Hepatocyte (in vitro differentiated cells): ENCODE results near the gene WDTC1.

ENCODE experiments used
- EZH2 ChIP-seq: fragments of 200-600 bp; sonication (generic); IDR thresholded peaks from 2 replicates; pipeline ENCODE4 v1.6.1; 2016; ENCODE audit warnings: antibody characterized with exemption, mild to moderate bottlenecking, borderline replicate concordance
- EZH2phosphoT487 ChIP-seq: fragments of 200-600 bp; sonication (generic); IDR thresholded peaks from one replicate; pipeline ENCODE4 v1.6.1; 2018; ENCODE audit warnings: antibody characterized with exemption, mild to moderate bottlenecking, low read depth, moderate library complexity; ENCODE audit not compliant: unreplicated experiment, severe bottlenecking
- TF ChIP-seq, protein P1 (sequence below): fragments of 200-600 bp; sonication (generic); IDR thresholded peaks from 2 replicates; pipeline ENCODE4 v1.5.1; 2016; ENCODE audit warnings: antibody characterized with exemption, mild to moderate bottlenecking; ENCODE audit not compliant: poor library complexity

DNA sequence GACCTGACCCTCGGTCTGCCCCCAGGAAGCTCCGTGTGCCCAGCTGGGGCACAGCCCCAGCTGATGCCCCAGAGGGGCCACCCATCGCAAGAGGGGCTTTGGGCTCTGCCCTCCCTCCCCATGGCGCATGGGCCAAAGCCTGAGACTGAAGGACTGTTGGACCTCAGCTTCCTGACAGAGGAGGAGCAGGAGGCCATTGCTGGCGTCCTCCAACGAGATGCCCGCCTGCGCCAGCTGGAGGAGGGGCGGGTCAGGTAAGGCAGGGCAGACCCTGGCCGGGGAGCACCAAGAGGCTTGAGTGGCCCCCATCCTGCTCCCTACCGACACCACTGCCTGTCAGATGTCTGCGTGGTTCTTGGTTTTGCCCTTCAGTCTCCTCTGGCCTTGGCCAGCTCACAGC lies 110.8 kb downstream of the WDTC1 start:
- TF ChIP-seq, protein P1, sequence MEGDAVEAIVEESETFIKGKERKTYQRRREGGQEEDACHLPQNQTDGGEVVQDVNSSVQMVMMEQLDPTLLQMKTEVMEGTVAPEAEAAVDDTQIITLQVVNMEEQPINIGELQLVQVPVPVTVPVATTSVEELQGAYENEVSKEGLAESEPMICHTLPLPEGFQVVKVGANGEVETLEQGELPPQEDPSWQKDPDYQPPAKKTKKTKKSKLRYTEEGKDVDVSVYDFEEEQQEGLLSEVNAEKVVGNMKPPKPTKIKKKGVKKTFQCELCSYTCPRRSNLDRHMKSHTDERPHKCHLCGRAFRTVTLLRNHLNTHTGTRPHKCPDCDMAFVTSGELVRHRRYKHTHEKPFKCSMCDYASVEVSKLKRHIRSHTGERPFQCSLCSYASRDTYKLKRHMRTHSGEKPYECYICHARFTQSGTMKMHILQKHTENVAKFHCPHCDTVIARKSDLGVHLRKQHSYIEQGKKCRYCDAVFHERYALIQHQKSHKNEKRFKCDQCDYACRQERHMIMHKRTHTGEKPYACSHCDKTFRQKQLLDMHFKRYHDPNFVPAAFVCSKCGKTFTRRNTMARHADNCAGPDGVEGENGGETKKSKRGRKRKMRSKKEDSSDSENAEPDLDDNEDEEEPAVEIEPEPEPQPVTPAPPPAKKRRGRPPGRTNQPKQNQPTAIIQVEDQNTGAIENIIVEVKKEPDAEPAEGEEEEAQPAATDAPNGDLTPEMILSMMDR, result no peak
- TF ChIP-seq EZH2 (no peak), EZH2phosphoT487 (no peak)
